Neural cell (in vitro differentiated cells): ENCODE measurements around the gene ROR1. TPM values are rescaled to one million over a fixed set of nuclear protein-coding genes. Genes with fewer than 3 reads are reported as not detected.

Source experiments
- H2AFZ ChIP-seq: fragments of 200-600, 300-800 bp; sonication (generic), shearing (Covaris generic); 2 replicates; pipeline ENCODE4 v1.6.0; 2014; ENCODE audit warnings: low read depth, mild to moderate bottlenecking, antibody characterized with exemption, low read length, moderate library complexity
- H3F3A ChIP-seq: fragments of 200-600 bp; shearing (Covaris generic); 2 replicates; pipeline ENCODE4 v1.6.1; 2016; ENCODE audit warnings: mild to moderate bottlenecking, moderate library complexity, mixed read lengths, antibody characterized with exemption, low read length; ENCODE audit not compliant: insufficient read depth, poor library complexity, severe bottlenecking
- H3K27ac ChIP-seq: fragments of 200-600, 300-800 bp; sonication (generic), shearing (Covaris generic); 2 replicates; pipeline ENCODE4 v1.5.1; 2014; ENCODE audit warnings: mild to moderate bottlenecking, low read length, moderate library complexity
- H3K27me3 ChIP-seq: fragments of 300-800, 200-600 bp; sonication (generic), shearing (Covaris generic); 2 replicates; pipeline ENCODE4 v1.6.0; 2014; ENCODE audit warnings: mild to moderate bottlenecking, low read depth, low read length, moderate library complexity; ENCODE audit not compliant: insufficient read depth
- H3K36me3 ChIP-seq: fragments of 300-800, 200-600 bp; sonication (generic), shearing (Covaris generic); 2 replicates; pipeline ENCODE4 v1.5.1; 2014; ENCODE audit warnings: mild to moderate bottlenecking, antibody characterized with exemption, low read length, moderate library complexity; ENCODE audit not compliant: insufficient read depth
- H3K4me2 ChIP-seq: fragments of 300-800, 200-600 bp; sonication (generic), shearing (Covaris generic); 2 replicates; pipeline ENCODE4 v1.6.0; 2014; ENCODE audit warnings: mild to moderate bottlenecking, low read length
- H3K4me3 ChIP-seq: fragments of 300-800, 200-600 bp; sonication (generic), shearing (Covaris generic); 2 replicates; pipeline ENCODE4 v1.5.1; 2014; ENCODE audit warnings: mild to moderate bottlenecking, low read length, moderate library complexity
- H3K79me2 ChIP-seq: fragments of 200-600 bp; shearing (Covaris generic); replicated peaks from 2 replicates; pipeline ENCODE4 v1.6.0; 2014; ENCODE audit warnings: mild to moderate bottlenecking, low read length, moderate library complexity; ENCODE audit not compliant: insufficient read depth
- H3K9ac ChIP-seq: fragments of 300-800, 200-600 bp; sonication (generic), shearing (Covaris generic); 2 replicates; pipeline ENCODE4 v1.6.1; 2016; ENCODE audit warnings: mild to moderate bottlenecking, low read length, mixed read lengths
- H3K9me2 ChIP-seq: fragments of 200-600 bp; shearing (Covaris generic); 2 replicates; pipeline ENCODE4 v1.6.1; 2016; ENCODE audit warnings: mild to moderate bottlenecking, low read length, mixed read lengths; ENCODE audit not compliant: insufficient read depth
- H3K9me3 ChIP-seq: fragments of 200-600, 300-800 bp; sonication (generic), shearing (Covaris generic); 2 replicates; pipeline ENCODE4 v1.6.1; 2016; ENCODE audit warnings: mild to moderate bottlenecking, mixed run types, low read length, moderate library complexity, mixed read lengths
- H4K20me1 ChIP-seq: fragments of 200-600 bp; shearing (Covaris generic); 2 replicates; pipeline ENCODE4 v1.6.1; 2016; ENCODE audit warnings: mild to moderate bottlenecking, mixed run types; ENCODE audit not compliant: insufficient read depth
- CTCF ChIP-seq: fragments of 450-650 bp; IDR thresholded peaks from 2 replicates; pipeline ENCODE4 v1.5.1; 2014; ENCODE audit warnings: antibody characterized with exemption, mild to moderate bottlenecking, moderate library complexity; ENCODE audit not compliant: poor library complexity, severe bottlenecking
- EP300 ChIP-seq: fragments of 450-650 bp; conservative IDR thresholded peaks from 2 replicates; pipeline ENCODE4 v1.6.1; 2014; ENCODE audit warnings: antibody characterized with exemption, mild to moderate bottlenecking, moderate library complexity; ENCODE audit not compliant: poor library complexity, severe bottlenecking
- EZH2 ChIP-seq: fragments of 200-600, 300-800 bp; shearing (Covaris generic), sonication (generic); IDR thresholded peaks from 2 replicates; pipeline ENCODE4 v1.6.1; 2014; ENCODE audit warnings: antibody characterized with exemption, low read length, borderline replicate concordance, mild to moderate bottlenecking; ENCODE audit not compliant: insufficient read depth, poor library complexity, severe bottlenecking
- SMC3 ChIP-seq: fragments of 450-650 bp; conservative IDR thresholded peaks from 2 replicates; pipeline ENCODE4 v1.6.1; 2014; ENCODE audit warnings: antibody characterized with exemption, mild to moderate bottlenecking, moderate library complexity; ENCODE audit not compliant: poor library complexity
- TAF1 ChIP-seq: IDR thresholded peaks from 2 replicates; pipeline ENCODE4 v1.6.1; 2012; ENCODE audit warnings: low read depth
- polyA plus RNA-seq: library from polyadenylated mRNA; depleted of rRNA; stranded (reverse); fragments of >200 nt; gene quantifications from 2 replicates; pipeline ENCODE4 v1.2.3, GENCODE V29; 2014

The ROR1 gene
- polyA plus RNA-seq, 1 donor from 2014 or later, result 0.27 TPM

GRCh38 chr1:64062529-64062928 lies 288.7 kb downstream of the ROR1 start:
- H3K36me3 ChIP-seq, result no peaks in the 10 kb centered on the region
- no peak overlapping the region for H2AFZ ChIP-seq
- H3K9ac ChIP-seq, result no peak overlapping the region
- H3K79me2 ChIP-seq, result no peaks in the 10 kb centered on the region
- H3K4me3 ChIP-seq, result no peak overlapping the region
- no peak overlapping the region for H3K27ac ChIP-seq
- no peaks in the 10 kb centered on the region for H3F3A ChIP-seq
- H4K20me1 ChIP-seq, result no peaks in the 10 kb centered on the region
- no peaks in the 10 kb centered on the region for H3K27me3 ChIP-seq
- no peaks in the 10 kb centered on the region for H3K9me3 ChIP-seq
- H3K9me2 ChIP-seq, result no peaks in the 10 kb centered on the region
- H3K4me2 ChIP-seq, result no peak overlapping the region
- TF ChIP-seq EZH2, result no peak
- no peak for TF ChIP-seq TAF1
- no peak for TF ChIP-seq EP300
- no peak for TF ChIP-seq SMC3

GRCh38 chr1:64062941-64063581 lies 289.2 kb downstream of the ROR1 start:
- H3K79me2 ChIP-seq, result no peaks in the 10 kb centered on the region
- no peak overlapping the region for H2AFZ ChIP-seq
- H3K27me3 ChIP-seq, result no peaks in the 10 kb centered on the region
- H3K4me3 ChIP-seq, result no peak overlapping the region
- no peak overlapping the region for H3K9ac ChIP-seq
- no peak for TF ChIP-seq EP300
- no peak overlapping the region for H3K4me2 ChIP-seq
- no peak overlapping the region for H3K27ac ChIP-seq
- no peaks in the 10 kb centered on the region for H3K36me3 ChIP-seq
- H4K20me1 ChIP-seq, result no peaks in the 10 kb centered on the region
- H3F3A ChIP-seq, result no peaks in the 10 kb centered on the region
- no peaks in the 10 kb centered on the region for H3K9me2 ChIP-seq
- no peaks in the 10 kb centered on the region for H3K9me3 ChIP-seq

GRCh38 chr1:64065571-64065970 lies 291.8 kb downstream of the ROR1 start:
- H3K36me3 ChIP-seq, result no peaks in the 10 kb centered on the region
- H3K4me2 ChIP-seq, result no peak overlapping the region
- no peaks in the 10 kb centered on the region for H4K20me1 ChIP-seq
- no peak overlapping the region for H3K4me3 ChIP-seq
- H3K27ac ChIP-seq, result no peak overlapping the region
- H2AFZ ChIP-seq, result no peak overlapping the region
- no peaks in the 10 kb centered on the region for H3K79me2 ChIP-seq
- H3F3A ChIP-seq, result no peaks in the 10 kb centered on the region
- no peak for TF ChIP-seq CTCF
- H3K9me2 ChIP-seq, result no peaks in the 10 kb centered on the region
- H3K27me3 ChIP-seq, result no peaks in the 10 kb centered on the region
- H3K9me3 ChIP-seq, result no peaks in the 10 kb centered on the region
- no peak overlapping the region for H3K9ac ChIP-seq

GRCh38 chr1:64072089-64072793 lies 298.4 kb downstream of the ROR1 start:
- no peaks in the 10 kb centered on the region for H4K20me1 ChIP-seq
- H3K27ac ChIP-seq, result peak overlapping the region; percentile 2
- no peak overlapping the region for H3K9ac ChIP-seq
- H3K9me3 ChIP-seq, result no peaks in the 10 kb centered on the region
- no peak overlapping the region for H2AFZ ChIP-seq
- H3K79me2 ChIP-seq, result no peaks in the 10 kb centered on the region
- no peaks in the 10 kb centered on the region for H3K9me2 ChIP-seq
- H3K27me3 ChIP-seq, result no peaks in the 10 kb centered on the region
- H3K4me2 ChIP-seq, result no peak overlapping the region
- H3K36me3 ChIP-seq, result no peaks in the 10 kb centered on the region
- H3F3A ChIP-seq, result no peaks in the 10 kb centered on the region
- H3K4me3 ChIP-seq, result no peak overlapping the region
- TF ChIP-seq EP300, result peak; percentile 54
- no peak for TF ChIP-seq SMC3
- TF ChIP-seq TAF1, result no peak
